ENCODE data around the gene CIAPIN1. TPM values are rescaled to one million over a fixed set of nuclear protein-coding genes. Genes with fewer than 3 reads are reported as not detected.
A peak's percentile ranks its signal among the peaks of the same experiment; 100 is the strongest.

Gene CIAPIN1
- total RNA-seq, 1 experiment from 2014 or later = 68.5 TPM

DNA sequence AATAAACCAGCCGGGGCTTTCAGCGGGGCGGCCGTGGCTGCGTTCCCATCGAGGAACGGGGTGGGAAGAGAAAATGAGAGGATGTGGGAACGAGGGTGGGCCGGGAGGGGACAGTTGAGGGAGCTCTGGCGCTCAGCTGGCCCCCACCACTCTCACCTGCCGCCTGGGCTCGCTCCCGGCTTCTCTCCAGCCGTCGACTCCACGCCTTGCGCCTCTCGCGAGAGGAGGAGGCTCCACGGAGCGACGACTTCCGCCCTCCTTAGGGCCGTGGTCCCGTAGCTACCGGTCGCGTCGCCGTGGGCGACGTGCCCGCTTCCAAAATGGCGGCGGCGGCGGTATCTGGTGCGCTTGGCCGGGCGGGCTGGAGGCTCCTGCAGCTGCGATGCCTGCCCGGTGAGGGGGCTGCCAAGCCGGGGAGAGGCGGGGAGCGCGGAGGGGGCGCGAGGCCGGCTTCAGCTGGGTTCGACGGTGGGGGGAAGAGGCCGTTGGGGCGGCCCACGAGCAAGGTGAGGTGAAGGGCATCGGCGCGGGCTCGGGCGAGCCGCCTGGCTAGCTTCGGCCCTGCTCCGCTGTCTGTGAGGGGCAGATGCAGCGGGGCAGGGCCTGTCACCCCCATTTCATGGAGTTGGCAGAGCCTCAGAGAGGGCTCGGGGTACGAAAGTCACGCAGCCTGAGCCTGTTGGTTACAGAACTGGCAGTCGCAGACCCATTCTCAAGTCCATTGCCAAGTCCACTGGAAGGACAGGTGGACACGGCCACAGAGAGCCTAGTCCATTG is at the start of gene CIAPIN1, which contains the start of gene COQ9 (continued):
- TF ChIP-seq SRF (IDR thresholded peaks at IDR 0.05; ENCODE audit: low read depth) (no peak), EZH2 (IDR thresholded peaks at IDR 0.05) (no peak)
- TF ChIP-seq, protein P1, sequence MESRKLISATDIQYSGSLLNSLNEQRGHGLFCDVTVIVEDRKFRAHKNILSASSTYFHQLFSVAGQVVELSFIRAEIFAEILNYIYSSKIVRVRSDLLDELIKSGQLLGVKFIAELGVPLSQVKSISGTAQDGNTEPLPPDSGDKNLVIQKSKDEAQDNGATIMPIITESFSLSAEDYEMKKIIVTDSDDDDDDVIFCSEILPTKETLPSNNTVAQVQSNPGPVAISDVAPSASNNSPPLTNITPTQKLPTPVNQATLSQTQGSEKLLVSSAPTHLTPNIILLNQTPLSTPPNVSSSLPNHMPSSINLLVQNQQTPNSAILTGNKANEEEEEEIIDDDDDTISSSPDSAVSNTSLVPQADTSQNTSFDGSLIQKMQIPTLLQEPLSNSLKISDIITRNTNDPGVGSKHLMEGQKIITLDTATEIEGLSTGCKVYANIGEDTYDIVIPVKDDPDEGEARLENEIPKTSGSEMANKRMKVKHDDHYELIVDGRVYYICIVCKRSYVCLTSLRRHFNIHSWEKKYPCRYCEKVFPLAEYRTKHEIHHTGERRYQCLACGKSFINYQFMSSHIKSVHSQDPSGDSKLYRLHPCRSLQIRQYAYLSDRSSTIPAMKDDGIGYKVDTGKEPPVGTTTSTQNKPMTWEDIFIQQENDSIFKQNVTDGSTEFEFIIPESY (IDR thresholded peaks at IDR 0.05; ENCODE audit: extremely low read depth, insufficient replicate concordance, low read length) = peak; percentile 98

DNA sequence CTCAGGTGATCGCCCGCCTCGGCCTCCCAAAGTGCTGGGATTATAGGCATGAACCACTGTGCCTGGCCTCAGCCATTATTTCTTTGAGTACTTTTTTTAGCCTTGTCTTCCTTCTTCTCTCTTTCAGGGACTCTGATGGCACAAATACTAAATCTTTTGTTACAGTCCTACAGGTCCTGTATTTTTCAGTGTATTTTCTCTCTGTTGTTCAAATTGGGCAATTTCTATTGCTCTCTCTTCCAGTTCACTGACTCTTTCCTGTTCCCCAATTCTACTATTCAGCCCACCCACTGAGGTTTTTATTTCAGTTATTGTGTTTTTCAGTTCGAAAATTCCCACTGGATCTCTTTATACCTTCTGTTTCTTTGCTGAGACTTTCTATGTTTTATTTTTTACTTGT is 46.6 kb upstream of the CIAPIN1 start:
- no peak overlapping the region for H3K27ac ChIP-seq (ENCODE audit: low read depth, low read length)
- no peaks in the 10 kb centered on the region for H3K79me2 ChIP-seq (ENCODE audit: insufficient read depth, low read length)
- no peak overlapping the region for H3K4me2 ChIP-seq (ENCODE audit: low read length)
- no peaks in the 10 kb centered on the region for H4K20me1 ChIP-seq (ENCODE audit: insufficient read depth)
- RAD21 ChIA-PET (ENCODE audit: low non-redundant PET in 1 of 2, low total read pairs in 2 of 2, uncharacterized antibody in 2 of 2, unreplicated experiment in 2 of 2) = no interaction called here
- no peaks in the 10 kb centered on the region for H3K27me3 ChIP-seq (ENCODE audit: insufficient read depth, low read length)
- ATAC-seq = no peak
- BruUV-seq (replicated peaks) = no TSS peak
- H3K9me2 ChIP-seq (ENCODE audit: insufficient read depth) = no peaks in the 10 kb centered on the region
- CTCF ChIA-PET = no interaction called here
- H3K4me3 ChIP-seq (replicated peaks in 1 of 2; ENCODE audit: low read depth in 1 of 2, low read length in 2 of 2) = no peak overlapping the region
- intact Hi-C loops (cut with micrococcal nuclease) = no loop called here
- no peak overlapping the region for H2AFZ ChIP-seq (ENCODE audit: low read depth, low read length, poor library complexity, severe bottlenecking)
- POLR2A ChIA-PET = no interaction called here
- H3K4me1 ChIP-seq (ENCODE audit: control insufficient read depth in 1 of 2, insufficient read depth in 2 of 2, low read length in 2 of 2) = no peaks in the 10 kb centered on the region; a peak in 1 of 4 replicates
- H3K9ac ChIP-seq (ENCODE audit: low read length) = no peak overlapping the region
- no peaks in the 10 kb centered on the region for H3K9me3 ChIP-seq (ENCODE audit: control insufficient read depth in 1 of 2, insufficient read depth in 1 of 2, low read depth in 1 of 2, low read length in 2 of 2)
- no peaks in the 10 kb centered on the region for H3K36me3 ChIP-seq (ENCODE audit: control insufficient read depth in 1 of 2, insufficient read depth in 2 of 2, low read length in 2 of 2)
- no peak for DNase-seq (ENCODE audit: low read depth, low spot score)
- TF ChIP-seq, protein P2, sequence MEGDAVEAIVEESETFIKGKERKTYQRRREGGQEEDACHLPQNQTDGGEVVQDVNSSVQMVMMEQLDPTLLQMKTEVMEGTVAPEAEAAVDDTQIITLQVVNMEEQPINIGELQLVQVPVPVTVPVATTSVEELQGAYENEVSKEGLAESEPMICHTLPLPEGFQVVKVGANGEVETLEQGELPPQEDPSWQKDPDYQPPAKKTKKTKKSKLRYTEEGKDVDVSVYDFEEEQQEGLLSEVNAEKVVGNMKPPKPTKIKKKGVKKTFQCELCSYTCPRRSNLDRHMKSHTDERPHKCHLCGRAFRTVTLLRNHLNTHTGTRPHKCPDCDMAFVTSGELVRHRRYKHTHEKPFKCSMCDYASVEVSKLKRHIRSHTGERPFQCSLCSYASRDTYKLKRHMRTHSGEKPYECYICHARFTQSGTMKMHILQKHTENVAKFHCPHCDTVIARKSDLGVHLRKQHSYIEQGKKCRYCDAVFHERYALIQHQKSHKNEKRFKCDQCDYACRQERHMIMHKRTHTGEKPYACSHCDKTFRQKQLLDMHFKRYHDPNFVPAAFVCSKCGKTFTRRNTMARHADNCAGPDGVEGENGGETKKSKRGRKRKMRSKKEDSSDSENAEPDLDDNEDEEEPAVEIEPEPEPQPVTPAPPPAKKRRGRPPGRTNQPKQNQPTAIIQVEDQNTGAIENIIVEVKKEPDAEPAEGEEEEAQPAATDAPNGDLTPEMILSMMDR (IDR thresholded peaks at IDR 0.05 in 2 of 3, conservative IDR thresholded peaks at IDR 0.05 in 1 of 3; ENCODE audit: borderline replicate concordance in 1 of 3, insufficient read depth in 1 of 3, low read depth in 2 of 3, low read length in 2 of 3) = no peak
- TF ChIP-seq SIN3A (IDR thresholded peaks at IDR 0.05; ENCODE audit: low read depth) (no peak), EZH2phosphoT487 (IDR thresholded peaks at IDR 0.05; ENCODE audit: borderline replicate concordance) (no peak), JUND (IDR thresholded peaks at IDR 0.05) (no peak), RAD21 (IDR thresholded peaks at IDR 0.05; ENCODE audit: low read depth) (no peak), ZNF274 (IDR thresholded peaks at IDR 0.05; ENCODE audit: low read depth, low read length) (no peak), CEBPB (IDR thresholded peaks at IDR 0.05; ENCODE audit: low read depth) (no peak), SRF (IDR thresholded peaks at IDR 0.05; ENCODE audit: low read depth) (no peak), POLR2AphosphoS5 (IDR thresholded peaks at IDR 0.05; ENCODE audit: low read depth, low read length) (no peak), CBX3 (IDR thresholded peaks at IDR 0.05; ENCODE audit: low read depth) (no peak), EZH2 (IDR thresholded peaks at IDR 0.05) (no peak), FOSL1 (IDR thresholded peaks at IDR 0.05; ENCODE audit: low read depth) (no peak), POLR2A (IDR thresholded peaks at IDR 0.05; ENCODE audit: borderline replicate concordance, extremely low read depth, insufficient read depth, insufficient read length) (no peak), ZFX (IDR thresholded peaks at IDR 0.05) (no peak), SP1 (IDR thresholded peaks at IDR 0.05; ENCODE audit: low read depth) (no peak)
- TF ChIP-seq, protein P3, sequence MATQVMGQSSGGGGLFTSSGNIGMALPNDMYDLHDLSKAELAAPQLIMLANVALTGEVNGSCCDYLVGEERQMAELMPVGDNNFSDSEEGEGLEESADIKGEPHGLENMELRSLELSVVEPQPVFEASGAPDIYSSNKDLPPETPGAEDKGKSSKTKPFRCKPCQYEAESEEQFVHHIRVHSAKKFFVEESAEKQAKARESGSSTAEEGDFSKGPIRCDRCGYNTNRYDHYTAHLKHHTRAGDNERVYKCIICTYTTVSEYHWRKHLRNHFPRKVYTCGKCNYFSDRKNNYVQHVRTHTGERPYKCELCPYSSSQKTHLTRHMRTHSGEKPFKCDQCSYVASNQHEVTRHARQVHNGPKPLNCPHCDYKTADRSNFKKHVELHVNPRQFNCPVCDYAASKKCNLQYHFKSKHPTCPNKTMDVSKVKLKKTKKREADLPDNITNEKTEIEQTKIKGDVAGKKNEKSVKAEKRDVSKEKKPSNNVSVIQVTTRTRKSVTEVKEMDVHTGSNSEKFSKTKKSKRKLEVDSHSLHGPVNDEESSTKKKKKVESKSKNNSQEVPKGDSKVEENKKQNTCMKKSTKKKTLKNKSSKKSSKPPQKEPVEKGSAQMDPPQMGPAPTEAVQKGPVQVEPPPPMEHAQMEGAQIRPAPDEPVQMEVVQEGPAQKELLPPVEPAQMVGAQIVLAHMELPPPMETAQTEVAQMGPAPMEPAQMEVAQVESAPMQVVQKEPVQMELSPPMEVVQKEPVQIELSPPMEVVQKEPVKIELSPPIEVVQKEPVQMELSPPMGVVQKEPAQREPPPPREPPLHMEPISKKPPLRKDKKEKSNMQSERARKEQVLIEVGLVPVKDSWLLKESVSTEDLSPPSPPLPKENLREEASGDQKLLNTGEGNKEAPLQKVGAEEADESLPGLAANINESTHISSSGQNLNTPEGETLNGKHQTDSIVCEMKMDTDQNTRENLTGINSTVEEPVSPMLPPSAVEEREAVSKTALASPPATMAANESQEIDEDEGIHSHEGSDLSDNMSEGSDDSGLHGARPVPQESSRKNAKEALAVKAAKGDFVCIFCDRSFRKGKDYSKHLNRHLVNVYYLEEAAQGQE (IDR thresholded peaks at IDR 0.05; ENCODE audit: low read depth) = no peak
- TF ChIP-seq, protein P4, sequence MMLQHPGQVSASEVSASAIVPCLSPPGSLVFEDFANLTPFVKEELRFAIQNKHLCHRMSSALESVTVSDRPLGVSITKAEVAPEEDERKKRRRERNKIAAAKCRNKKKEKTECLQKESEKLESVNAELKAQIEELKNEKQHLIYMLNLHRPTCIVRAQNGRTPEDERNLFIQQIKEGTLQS (IDR thresholded peaks at IDR 0.05) = no peak
